ENCODE measurements around the gene EDAR.

GRCh38 chr2:108894766-108895165 lies 94.3 kb downstream of the EDAR start:
- TF ChIP-seq CTCF (IDR thresholded peaks at IDR 0.05; ENCODE audit: low read length): no peak
- TF ChIP-seq EZH2 (IDR thresholded peaks at IDR 0.05; ENCODE audit: borderline replicate concordance, low read length): no peak
